ENCODE data around the gene MED25.

Gene MED25

GRCh38 chr19:49799271-49799797, 18.8 kb upstream of the MED25 start:
- TF ChIP-seq, protein P1, sequence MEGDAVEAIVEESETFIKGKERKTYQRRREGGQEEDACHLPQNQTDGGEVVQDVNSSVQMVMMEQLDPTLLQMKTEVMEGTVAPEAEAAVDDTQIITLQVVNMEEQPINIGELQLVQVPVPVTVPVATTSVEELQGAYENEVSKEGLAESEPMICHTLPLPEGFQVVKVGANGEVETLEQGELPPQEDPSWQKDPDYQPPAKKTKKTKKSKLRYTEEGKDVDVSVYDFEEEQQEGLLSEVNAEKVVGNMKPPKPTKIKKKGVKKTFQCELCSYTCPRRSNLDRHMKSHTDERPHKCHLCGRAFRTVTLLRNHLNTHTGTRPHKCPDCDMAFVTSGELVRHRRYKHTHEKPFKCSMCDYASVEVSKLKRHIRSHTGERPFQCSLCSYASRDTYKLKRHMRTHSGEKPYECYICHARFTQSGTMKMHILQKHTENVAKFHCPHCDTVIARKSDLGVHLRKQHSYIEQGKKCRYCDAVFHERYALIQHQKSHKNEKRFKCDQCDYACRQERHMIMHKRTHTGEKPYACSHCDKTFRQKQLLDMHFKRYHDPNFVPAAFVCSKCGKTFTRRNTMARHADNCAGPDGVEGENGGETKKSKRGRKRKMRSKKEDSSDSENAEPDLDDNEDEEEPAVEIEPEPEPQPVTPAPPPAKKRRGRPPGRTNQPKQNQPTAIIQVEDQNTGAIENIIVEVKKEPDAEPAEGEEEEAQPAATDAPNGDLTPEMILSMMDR (conservative IDR thresholded peaks at IDR 0.05): no peak
- no peak overlapping the region for H3K27ac ChIP-seq

DNA sequence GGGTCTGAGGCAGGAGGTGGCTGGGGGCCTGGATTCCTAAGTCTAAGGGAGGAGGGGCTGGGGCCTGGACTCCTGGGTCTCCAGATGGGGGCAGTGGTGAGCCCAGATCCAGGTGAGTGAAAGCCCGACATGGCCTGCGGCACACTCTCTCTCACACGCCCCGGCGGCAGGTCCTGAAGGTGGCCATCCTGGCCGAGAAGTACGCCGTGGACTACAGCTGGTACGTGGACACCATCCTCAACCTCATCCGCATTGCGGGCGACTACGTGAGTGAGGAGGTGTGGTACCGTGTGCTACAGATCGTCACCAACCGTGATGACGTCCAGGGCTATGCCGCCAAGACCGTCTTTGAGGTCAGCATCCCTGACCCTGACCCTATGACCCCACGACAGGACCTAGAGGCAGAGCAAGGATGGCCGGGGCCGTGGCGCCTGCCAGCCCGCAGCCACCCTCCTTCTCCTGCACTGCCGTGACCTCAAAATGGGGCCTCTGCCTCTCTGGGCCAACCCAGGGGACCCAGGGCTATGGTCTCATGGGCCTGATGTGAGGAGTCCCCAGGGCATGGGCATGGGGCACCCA, 18.2 kb upstream of the MED25 start:
- H3K27ac ChIP-seq: no peak overlapping the region
- TF ChIP-seq, protein P1 (conservative IDR thresholded peaks at IDR 0.05): peak; percentile 12; the same call in 1 of the 2 replicates

GRCh38 chr19:49800771-49801170, 17.3 kb upstream of the MED25 start:
- H3K27ac ChIP-seq: no peak overlapping the region
- TF ChIP-seq, protein P1 (conservative IDR thresholded peaks at IDR 0.05): no peak

DNA sequence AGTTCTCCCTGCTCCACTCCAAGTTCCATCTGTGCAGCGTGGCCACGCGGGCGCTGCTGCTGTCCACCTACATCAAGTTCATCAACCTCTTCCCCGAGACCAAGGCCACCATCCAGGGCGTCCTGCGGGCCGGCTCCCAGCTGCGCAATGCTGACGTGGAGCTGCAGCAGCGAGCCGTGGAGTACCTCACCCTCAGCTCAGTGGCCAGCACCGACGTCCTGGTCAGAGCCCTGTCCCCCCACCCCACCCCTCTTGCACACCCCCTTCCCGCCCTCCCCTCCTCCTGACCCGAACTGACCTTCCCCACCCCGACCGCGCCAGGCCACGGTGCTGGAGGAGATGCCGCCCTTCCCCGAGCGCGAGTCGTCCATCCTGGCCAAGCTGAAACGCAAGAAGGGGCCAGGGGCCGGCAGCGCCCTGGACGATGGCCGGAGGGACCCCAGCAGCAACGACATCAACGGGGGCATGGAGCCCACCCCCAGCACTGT, 16.6 kb upstream of the MED25 start:
- peak overlapping the region; percentile 49; the same call in 1 of the 2 replicates for H3K27ac ChIP-seq
- TF ChIP-seq, protein P1 (conservative IDR thresholded peaks at IDR 0.05): no peak

- peak overlapping the region; percentile 49; the same call in 1 of the 2 replicates for H3K27ac ChIP-seq
Observed at GRCh38 chr19:49801966-49802661, 16.0 kb upstream of the MED25 start.

DNA sequence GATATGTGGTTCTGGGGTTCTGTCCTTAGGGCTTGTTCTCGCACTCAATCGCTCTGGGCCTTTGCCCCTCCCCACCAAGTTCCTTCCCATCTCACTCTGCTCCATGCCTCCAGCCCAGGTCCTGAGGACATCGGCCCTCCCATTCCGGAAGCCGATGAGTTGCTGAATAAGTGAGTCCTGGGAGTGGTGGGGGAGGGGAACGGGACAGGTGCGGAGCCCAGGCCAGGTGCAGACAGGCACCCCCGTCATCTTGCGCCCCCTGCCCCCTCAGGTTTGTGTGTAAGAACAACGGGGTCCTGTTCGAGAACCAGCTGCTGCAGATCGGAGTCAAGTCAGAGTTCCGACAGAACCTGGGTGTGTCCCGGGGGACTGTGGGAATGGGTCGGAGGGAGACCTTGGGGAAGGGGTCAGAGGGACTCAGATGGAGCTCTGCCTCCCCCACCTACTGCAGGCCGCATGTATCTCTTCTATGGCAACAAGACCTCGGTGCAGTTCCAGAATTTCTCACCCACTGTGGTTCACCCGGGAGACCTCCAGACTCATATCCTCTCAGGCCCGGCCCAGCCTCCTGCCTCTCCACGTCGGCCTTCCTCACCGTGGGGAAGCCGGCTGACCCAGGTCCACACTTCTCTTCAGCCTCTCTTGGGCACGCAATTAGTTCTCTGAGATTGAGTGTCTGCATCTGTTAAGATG, 15.1 kb upstream of the MED25 start:
- TF ChIP-seq, protein P1 (conservative IDR thresholded peaks at IDR 0.05): no peak

More at GRCh38 chr19:49801966-49802661, 16.0 kb upstream of the MED25 start:
- TF ChIP-seq, protein P1 (conservative IDR thresholded peaks at IDR 0.05): no peak

DNA sequence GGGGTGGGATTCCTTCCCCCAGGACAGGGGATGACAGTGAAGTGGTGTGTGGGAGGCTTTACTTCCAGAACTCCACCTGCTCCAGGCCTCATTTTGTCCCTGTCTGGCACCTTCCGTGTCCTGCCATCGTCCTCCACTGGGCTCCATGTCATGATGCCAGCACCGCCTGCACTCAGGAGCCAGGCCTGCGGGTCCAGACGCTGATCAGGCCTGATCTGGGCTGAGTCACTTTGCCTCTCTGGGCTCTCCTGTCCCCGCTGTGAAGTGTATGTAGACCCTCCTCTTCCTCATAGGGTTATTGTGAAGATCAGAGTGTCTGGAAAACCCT, 14.6 kb upstream of the MED25 start:
- TF ChIP-seq, protein P1 (conservative IDR thresholded peaks at IDR 0.05): no peak
- no peak overlapping the region; the same call in 1 of the 2 replicates for H3K27ac ChIP-seq

More for the DNA sequence above, 15.1 kb upstream of the MED25 start:
- H3K27ac ChIP-seq: peak overlapping the region; percentile 49; the same call in 1 of the 2 replicates
